SJCRH30 (cell line): ENCODE results near the gene SLC35C1. TPM values are rescaled to one million over a fixed set of nuclear protein-coding genes. Genes with fewer than 3 reads are reported as not detected.

ENCODE experiments used
- DNase-seq, 2 experiments: peaks; one replicate each; pipeline ENCODE4 v3.0.0-alpha.2; 2015 to 2020
- H3K27ac ChIP-seq: fragments of 250-450 bp; sonication (Bioruptor Pico); 2 replicates; pipeline ENCODE4 v1.5.1; 2020; ENCODE audit warnings: mild to moderate bottlenecking, moderate library complexity
- H3K27me3 ChIP-seq: fragments of 250-450 bp; sonication (Bioruptor Pico); 2 replicates; pipeline ENCODE4 v1.5.1; 2020; ENCODE audit warnings: mild to moderate bottlenecking, moderate library complexity
- H3K36me3 ChIP-seq: fragments of 250-450 bp; sonication (Bioruptor Pico); 2 replicates; pipeline ENCODE4 v1.5.1; 2020; ENCODE audit warnings: mild to moderate bottlenecking, moderate library complexity
- H3K4me1 ChIP-seq: fragments of 250-450 bp; sonication (Bioruptor Pico); 2 replicates; pipeline ENCODE4 v1.5.1; 2020; ENCODE audit warnings: mild to moderate bottlenecking, moderate library complexity
- H3K4me3 ChIP-seq: fragments of 250-450 bp; sonication (Bioruptor Pico); 2 replicates; pipeline ENCODE4 v1.5.1; 2020; ENCODE audit warnings: mild to moderate bottlenecking, moderate library complexity
- H3K9me3 ChIP-seq: fragments of 250-450 bp; sonication (Bioruptor Pico); replicated peaks from 2 replicates; pipeline ENCODE4 v1.5.1; 2020; ENCODE audit warnings: mild to moderate bottlenecking, moderate library complexity
- total RNA-seq: library from RNA; depleted of rRNA; stranded (reverse); fragments of >200 nt; shearing (Covaris generic); gene quantifications from 2 replicates; pipeline ENCODE4 v1.2.3, GENCODE V29; 2014; rRNA removed

Gene SLC35C1
- 2.5 and 3.3 TPM in 2 replicates for total RNA-seq

- H3K4me3 ChIP-seq: peak within 1 kb of the TSS; percentile 68
- H3K9me3 ChIP-seq: no peaks in the 10 kb centered on the region
- no peaks in the 10 kb centered on the region for H3K36me3 ChIP-seq
- 0 out of 2 replicates have a peak, but pooled peaks cover 4% of the 10 kb centered on the region for H3K27me3 ChIP-seq
- peak; percentile 96 for DNase-seq
- peak within 1 kb of the TSS; percentile 57 for H3K27ac ChIP-seq
- H3K4me1 ChIP-seq: no peaks in the 10 kb centered on the region
Measured at GRCh38 chr11:45804761-45805304, at the start of gene SLC35C1. Gene SLC35C1, plus strand, starts transcription at chr11:45805149. Its CDS starts 653 bp downstream, at chr11:45805802.

- Histone ChIP-seq H3K27me3 (peaks cover 14% of the 10 kb centered on the region), H3K4me3 (no peak overlapping the region), H3K9me3 (no peaks in the 10 kb centered on the region), H3K36me3 (no peaks in the 10 kb centered on the region), H3K4me1 (no peaks in the 10 kb centered on the region), H3K27ac (no peak overlapping the region)
- DNase-seq: no peak
Measured at GRCh38 chr11:45755281-45755859, 49.6 kb upstream of the SLC35C1 start.

GRCh38 chr11:45756384-45757010 is 48.5 kb upstream of the SLC35C1 start:
- Histone ChIP-seq H3K9me3 (no peaks in the 10 kb centered on the region), H3K27me3 (peaks cover 18% of the 10 kb centered on the region), H3K4me3 (no peak overlapping the region), H3K27ac (no peak overlapping the region), H3K4me1 (no peaks in the 10 kb centered on the region), H3K36me3 (no peaks in the 10 kb centered on the region)
- no peak for DNase-seq

GRCh38 chr11:45757672-45758071 is 47.3 kb upstream of the SLC35C1 start:
- H3K36me3 ChIP-seq: no peaks in the 10 kb centered on the region
- no peak overlapping the region for H3K4me3 ChIP-seq
- no peaks in the 10 kb centered on the region for H3K9me3 ChIP-seq
- H3K27me3 ChIP-seq: peaks cover 19% of the 10 kb centered on the region
- H3K27ac ChIP-seq: no peak overlapping the region
- no peak for DNase-seq
- H3K4me1 ChIP-seq: no peaks in the 10 kb centered on the region

- no peak for DNase-seq
- Histone ChIP-seq H3K36me3 (no peaks in the 10 kb centered on the region), H3K4me1 (no peaks in the 10 kb centered on the region), H3K27me3 (peaks cover 15% of the 10 kb centered on the region; the same call in 1 of the 2 replicates), H3K27ac (no peak overlapping the region), H3K9me3 (no peaks in the 10 kb centered on the region), H3K4me3 (no peak overlapping the region)
Measured at GRCh38 chr11:45761659-45762058, 43.3 kb upstream of the SLC35C1 start.

GRCh38 chr11:45765107-45765668 is 39.8 kb upstream of the SLC35C1 start:
- no peak overlapping the region for H3K4me3 ChIP-seq
- DNase-seq: no peak
- H3K27me3 ChIP-seq: peaks cover 18% of the 10 kb centered on the region; the same call in 1 of the 2 replicates
- H3K9me3 ChIP-seq: no peaks in the 10 kb centered on the region
- no peak overlapping the region for H3K27ac ChIP-seq
- H3K36me3 ChIP-seq: no peaks in the 10 kb centered on the region
- no peaks in the 10 kb centered on the region for H3K4me1 ChIP-seq

- Histone ChIP-seq H3K4me3 (no peak overlapping the region), H3K27me3 (peaks cover 15% of the 10 kb centered on the region; the same call in 1 of the 2 replicates), H3K4me1 (no peaks in the 10 kb centered on the region), H3K27ac (no peak overlapping the region), H3K9me3 (no peaks in the 10 kb centered on the region), H3K36me3 (no peaks in the 10 kb centered on the region)
- no peak for DNase-seq
Measured at GRCh38 chr11:45765836-45766235, 39.1 kb upstream of the SLC35C1 start.

- Histone ChIP-seq H3K4me1 (no peaks in the 10 kb centered on the region), H3K9me3 (no peaks in the 10 kb centered on the region), H3K27me3 (peaks cover 10% of the 10 kb centered on the region; the same call in 1 of the 2 replicates), H3K36me3 (no peaks in the 10 kb centered on the region), H3K4me3 (no peak overlapping the region), H3K27ac (no peak overlapping the region)
- no peak for DNase-seq
Measured at GRCh38 chr11:45766469-45766868, 38.5 kb upstream of the SLC35C1 start.

- no peaks in the 10 kb centered on the region for H3K9me3 ChIP-seq
- peaks cover 7% of the 10 kb centered on the region; the same call in 1 of the 2 replicates for H3K27me3 ChIP-seq
- DNase-seq: no peak
Measured at GRCh38 chr11:45768486-45768885, 36.5 kb upstream of the SLC35C1 start.

GRCh38 chr11:45769960-45770359 is 35.0 kb upstream of the SLC35C1 start:
- H3K27ac ChIP-seq: no peak overlapping the region
- H3K4me3 ChIP-seq: no peak overlapping the region
- H3K9me3 ChIP-seq: no peaks in the 10 kb centered on the region
- no peaks in the 10 kb centered on the region for H3K4me1 ChIP-seq
- DNase-seq: no peak
- peaks cover 3% of the 10 kb centered on the region; the same call in 1 of the 2 replicates for H3K27me3 ChIP-seq
- H3K36me3 ChIP-seq: no peaks in the 10 kb centered on the region

More at GRCh38 chr11:45768486-45768885, 36.5 kb upstream of the SLC35C1 start:
- Histone ChIP-seq H3K36me3 (no peaks in the 10 kb centered on the region), H3K4me3 (no peak overlapping the region), H3K27ac (no peak overlapping the region), H3K4me1 (no peaks in the 10 kb centered on the region)

- H3K27me3 ChIP-seq: peaks cover 3% of the 10 kb centered on the region; the same call in 1 of the 2 replicates
- H3K4me3 ChIP-seq: peak overlapping the region; percentile 39
- H3K4me1 ChIP-seq: no peaks in the 10 kb centered on the region
- H3K9me3 ChIP-seq: no peaks in the 10 kb centered on the region
- H3K36me3 ChIP-seq: no peaks in the 10 kb centered on the region
- peak; percentile 52 to 81 for DNase-seq
- no peak overlapping the region for H3K27ac ChIP-seq
Measured at GRCh38 chr11:45771193-45771565, 33.8 kb upstream of the SLC35C1 start.

GRCh38 chr11:45771566-45772448 is 33.1 kb upstream of the SLC35C1 start:
- Histone ChIP-seq H3K9me3 (no peaks in the 10 kb centered on the region), H3K4me3 (peak overlapping the region; percentile 39), H3K4me1 (no peaks in the 10 kb centered on the region)

GRCh38 chr11:45772449-45772774 is 32.5 kb upstream of the SLC35C1 start:
- Histone ChIP-seq H3K4me1 (no peaks in the 10 kb centered on the region), H3K4me3 (no peak overlapping the region), H3K9me3 (no peaks in the 10 kb centered on the region), H3K36me3 (no peaks in the 10 kb centered on the region), H3K27ac (no peak overlapping the region), H3K27me3 (peaks cover 8% of the 10 kb centered on the region; the same call in 1 of the 2 replicates)
- DNase-seq: no peak

More at GRCh38 chr11:45771566-45772448, 33.1 kb upstream of the SLC35C1 start:
- peak; percentile 82 to 87 for DNase-seq
- Histone ChIP-seq H3K36me3 (no peaks in the 10 kb centered on the region), H3K27ac (no peak overlapping the region), H3K27me3 (peaks cover 3% of the 10 kb centered on the region; the same call in 1 of the 2 replicates)

- Histone ChIP-seq H3K27me3 (peaks cover 12% of the 10 kb centered on the region; the same call in 1 of the 2 replicates), H3K27ac (no peak overlapping the region), H3K9me3 (no peaks in the 10 kb centered on the region), H3K4me1 (no peaks in the 10 kb centered on the region), H3K4me3 (no peak overlapping the region), H3K36me3 (no peaks in the 10 kb centered on the region)
- no peak for DNase-seq
Measured at GRCh38 chr11:45772986-45773785, 31.8 kb upstream of the SLC35C1 start.
